ENCODE data around the gene MARVELD1.

MARVELD1 gene

GRCh38 chr10:97755718-97756117 is 42.2 kb downstream of the MARVELD1 start:
- DNase-seq (ENCODE audit: low read depth in 2 of 2): no peak

DNA sequence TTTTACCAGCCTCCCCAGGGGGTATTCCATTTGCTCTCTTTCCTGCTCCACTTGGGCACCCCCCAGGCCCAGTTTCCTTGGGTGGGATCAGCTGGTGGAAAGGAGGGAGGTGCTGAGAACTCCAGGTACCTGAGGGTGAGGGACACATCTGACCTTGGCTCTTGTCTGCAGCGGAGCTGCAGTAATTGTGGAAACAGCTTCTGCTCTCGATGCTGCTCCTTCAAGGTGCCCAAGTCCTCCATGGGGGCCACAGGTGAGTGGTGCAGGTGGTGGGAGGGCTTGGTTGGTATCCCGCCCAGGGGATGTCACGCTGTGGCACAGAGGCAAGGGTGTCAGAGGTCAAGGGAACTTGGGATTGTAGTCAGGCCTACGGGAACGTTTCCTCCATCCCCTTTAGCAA is 43.9 kb downstream of the MARVELD1 start:
- no peak for DNase-seq (ENCODE audit: low read depth in 2 of 2)

DNA sequence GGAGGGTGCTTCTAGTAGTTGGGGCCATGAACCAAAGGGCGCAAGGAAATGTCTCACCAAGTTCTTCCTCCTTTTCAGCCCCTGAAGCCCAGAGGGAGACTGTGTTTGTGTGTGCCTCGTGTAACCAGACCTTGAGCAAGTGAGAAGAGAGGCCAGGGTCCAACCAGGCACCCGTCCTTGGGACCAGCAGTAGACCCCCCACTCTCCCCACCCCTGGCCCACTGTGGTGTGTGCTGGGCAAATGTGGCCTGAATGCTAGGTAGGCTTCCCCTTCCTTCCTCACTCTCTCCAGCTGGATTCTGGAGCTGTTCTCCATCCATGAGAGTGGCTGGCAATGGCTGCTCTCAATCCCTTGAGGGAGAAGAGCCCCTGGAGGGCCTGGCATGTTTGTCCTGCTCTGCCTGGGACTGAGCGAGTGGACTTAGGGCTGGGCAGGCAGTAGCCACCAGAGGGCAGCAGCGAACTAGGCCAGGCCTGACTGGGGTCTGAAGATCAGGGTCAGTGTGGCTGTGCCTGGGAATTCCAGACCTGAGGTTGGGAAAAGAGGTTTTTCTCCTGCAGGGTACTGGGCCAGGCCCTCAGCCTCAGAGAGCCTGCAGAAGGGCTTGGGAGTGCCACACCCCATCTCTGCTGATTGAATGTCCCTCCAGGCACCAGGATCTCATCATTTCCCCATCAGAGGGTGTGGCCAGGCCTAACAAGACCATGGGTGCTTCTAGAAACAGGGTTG is 45.8 kb downstream of the MARVELD1 start:
- peak in 1 of 2 donors; percentile 13 for DNase-seq (ENCODE audit: low read depth in 2 of 2)

DNA sequence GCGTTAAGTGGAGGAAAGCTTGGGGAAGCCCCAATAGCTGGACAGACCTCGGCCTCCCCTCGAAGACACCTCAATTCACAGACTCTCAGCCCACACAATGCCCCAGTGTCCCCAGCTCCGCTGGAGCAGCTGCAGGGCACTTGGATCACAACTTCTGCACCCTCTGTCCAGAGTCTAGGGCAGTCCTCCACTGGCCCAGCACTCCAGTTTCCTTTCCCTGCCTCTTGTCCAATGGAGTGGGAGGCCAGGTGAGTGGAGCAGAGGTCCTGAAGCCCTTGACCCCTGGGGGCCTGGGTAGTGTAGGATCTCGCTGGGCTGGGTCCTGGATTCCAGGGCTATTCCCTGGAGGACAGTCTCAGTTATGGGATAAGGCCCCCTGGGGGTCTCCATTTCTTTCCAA is 46.4 kb downstream of the MARVELD1 start:
- no peak for DNase-seq (ENCODE audit: low read depth in 2 of 2)

GRCh38 chr10:97760461-97761257 is 47.1 kb downstream of the MARVELD1 start:
- no peak for DNase-seq (ENCODE audit: low read depth in 2 of 2)

GRCh38 chr10:97761331-97761865 is 47.9 kb downstream of the MARVELD1 start:
- DNase-seq (ENCODE audit: low read depth in 2 of 2): no peak

GRCh38 chr10:97762056-97762455 is 48.5 kb downstream of the MARVELD1 start:
- DNase-seq (ENCODE audit: low read depth in 2 of 2): no peak

DNA sequence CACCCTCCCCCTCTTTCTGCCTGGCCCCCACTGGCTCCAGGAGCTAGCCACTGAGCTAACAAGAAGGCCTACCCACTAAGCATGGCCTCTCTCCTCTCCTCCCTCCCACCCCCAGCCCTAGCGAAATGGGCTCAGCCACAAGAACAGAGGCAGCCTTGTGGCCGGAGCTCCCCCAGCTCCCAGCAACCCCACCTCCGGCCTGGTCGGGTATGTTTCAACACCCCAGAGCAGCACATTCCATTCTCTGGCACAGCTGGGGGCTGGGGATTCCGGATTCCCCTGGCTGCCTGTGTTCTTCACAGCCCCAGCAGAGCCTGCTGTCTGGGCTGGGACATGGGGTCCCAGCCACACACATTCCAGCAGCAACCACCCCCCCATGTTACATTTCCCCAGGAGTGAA is 49.3 kb downstream of the MARVELD1 start:
- no peak for DNase-seq (ENCODE audit: low read depth in 2 of 2)

- DNase-seq (ENCODE audit: low read depth in 2 of 2): no peak
Observed at GRCh38 chr10:97763411-97763810, 49.9 kb downstream of the MARVELD1 start.

- no peak for DNase-seq (ENCODE audit: low read depth in 2 of 2)
Observed at GRCh38 chr10:97763947-97764346, 50.4 kb downstream of the MARVELD1 start.

DNA sequence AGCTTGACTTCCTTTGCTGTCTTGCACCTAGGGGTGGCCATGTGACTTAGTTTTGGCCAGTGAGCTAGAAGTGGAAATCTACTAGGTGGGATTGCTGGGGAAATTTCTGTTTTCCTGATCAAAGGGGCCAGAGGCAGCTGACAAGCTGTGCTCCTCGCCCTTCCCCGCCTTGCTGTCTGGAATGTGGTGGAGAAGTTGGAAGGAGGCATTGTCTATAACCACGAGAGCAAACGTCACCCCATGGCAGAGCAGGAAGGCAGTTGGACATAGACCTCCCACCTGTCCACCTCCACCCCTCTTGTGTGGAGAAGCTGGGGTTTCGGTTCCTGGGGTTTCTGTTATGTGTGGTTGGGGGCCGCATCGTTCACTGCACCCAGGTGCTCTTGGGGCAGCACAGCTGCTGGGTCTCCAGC is 51.0 kb downstream of the MARVELD1 start:
- DNase-seq (ENCODE audit: low read depth in 2 of 2): no peak

GRCh38 chr10:97765201-97765600 is 51.7 kb downstream of the MARVELD1 start:
- DNase-seq (ENCODE audit: low read depth in 2 of 2): no peak

GRCh38 chr10:97766106-97766810 is 52.7 kb downstream of the MARVELD1 start:
- no peak for DNase-seq (ENCODE audit: low read depth in 2 of 2)

GRCh38 chr10:97766996-97767924 is 53.7 kb downstream of the MARVELD1 start:
- DNase-seq (ENCODE audit: low read depth in 2 of 2): no peak

All from activated CD8-positive, alpha-beta memory T cell treated with anti-CD3 and anti-CD28 coated beads for 4 hours (primary cell).